H1 (cell line): ENCODE measurements around the gene PRKAG1. TPM values are rescaled to one million over a fixed set of nuclear protein-coding genes. Genes with fewer than 3 reads are reported as not detected.

Experiments used
- EZH2 ChIP-seq: fragments of 200-600 bp; sonication (generic); IDR thresholded peaks from 2 replicates; pipeline ENCODE4 v1.7.1; 2012; ENCODE audit warnings: low read depth, mild to moderate bottlenecking, moderate library complexity, low read length, inconsistent platforms; ENCODE audit not compliant: severe bottlenecking
- RAD21 ChIP-seq, 2 experiments: IDR thresholded peaks in 1 of 2; conservative IDR thresholded peaks in 1 of 2; 2 replicates each; pipeline ENCODE4 v1.6.1; 2011; ENCODE audit warnings: low read depth in 2 of 2, low read length in 2 of 2, improper control_type of control experiment in 1 of 2, inconsistent platforms in 1 of 2, mild to moderate bottlenecking in 1 of 2, moderate library complexity in 1 of 2
- RBBP5 ChIP-seq: IDR thresholded peaks from 2 replicates; pipeline ENCODE4 v1.7.1; 2012; ENCODE audit warnings: low read depth, mild to moderate bottlenecking, inconsistent platforms, low read length, moderate library complexity, borderline replicate concordance
- SIRT6 ChIP-seq: IDR thresholded peaks from one replicate; pipeline ENCODE4 v1.7.1; 2012; ENCODE audit warnings: low read length, inconsistent platforms
- SIX5 ChIP-seq: IDR thresholded peaks from 2 replicates; pipeline ENCODE4 v1.6.1; 2011; ENCODE audit warnings: mild to moderate bottlenecking, low read depth, low read length
- polyA plus RNA-seq, 7 experiments: library from polyadenylated mRNA; depleted of rRNA in 3 of 7; stranded (reverse) in 5 of 7; unstranded in 2 of 7; fragments of >200 nt in 5 of 7; fragments of 200-250 nt in 2 of 7; gene quantifications; 1 replicate in 5 of 7; 2 replicates in 1 of 7; 4 replicates in 1 of 7; pipeline versions ENCODE4 v1.2.1 to v1.2.3, GENCODE V29; 2011 to 2013; ENCODE audit warnings: missing spikeins in 2 of 7, mixed read lengths in 2 of 7
- total RNA-seq: library from RNA; stranded (reverse); fragmentation: NEBNext Ultra II Directional; extraction: Animal tissue kit (Norgen Biotek cat#: 25700); gene quantifications from 2 replicates; pipeline ENCODE4 v1.2.1, GENCODE V29; 2021
- TF ChIP-seq, protein P1 (sequence below): IDR thresholded peaks from 2 replicates; pipeline ENCODE4 v1.6.1; 2012; ENCODE audit warnings: low read length, inconsistent platforms

The PRKAG1 gene
- total and polyA plus RNA-seq, 2 of the 8 experiments (the other 6 are each of a cell fraction or from before 2014, with no cell fraction given): 38.6 to 57.5 TPM

DNA sequence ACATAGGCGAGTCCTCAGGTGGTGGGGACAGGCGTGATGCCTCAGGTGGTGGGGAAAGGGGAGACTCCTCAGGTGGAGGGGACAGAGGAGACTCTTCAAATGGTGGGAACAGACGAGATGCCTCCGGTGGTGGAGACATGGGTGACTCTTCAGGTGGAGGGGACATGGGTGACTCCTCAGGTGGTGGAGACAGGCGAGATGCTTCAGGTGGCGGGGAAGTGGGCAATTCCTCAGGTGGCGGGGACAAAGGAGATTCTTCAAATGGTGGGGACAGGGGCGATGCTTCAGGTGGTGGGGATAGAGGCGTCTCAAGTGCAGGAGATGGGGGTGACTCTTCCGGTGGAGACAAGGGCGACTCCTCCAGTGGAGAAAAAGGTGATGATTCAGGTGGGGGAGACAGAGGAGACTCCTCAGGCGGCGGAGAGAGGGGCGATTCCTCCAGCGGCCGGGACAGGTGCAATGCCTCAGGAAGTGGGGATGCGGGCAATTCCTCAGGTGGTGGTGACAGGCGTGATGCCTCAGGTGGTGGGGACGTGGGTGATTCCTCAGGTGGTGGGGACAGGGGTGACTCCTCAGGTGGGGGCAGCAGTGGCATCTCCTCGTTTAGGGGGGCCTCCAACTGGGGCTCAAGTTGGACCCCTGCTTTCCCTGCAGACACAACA, 33.3 kb upstream of the PRKAG1 start (continued):
- TF ChIP-seq RBBP5 (no peak), EZH2 (no peak), SIX5 (no peak), RAD21 (IDR thresholded peaks at IDR 0.05 in 1 of 2, conservative IDR thresholded peaks at IDR 0.05 in 1 of 2; ENCODE audit: low read depth in 2 of 2, low read length in 2 of 2) (no peak), SIRT6 (no peak)
- TF ChIP-seq, protein P1, sequence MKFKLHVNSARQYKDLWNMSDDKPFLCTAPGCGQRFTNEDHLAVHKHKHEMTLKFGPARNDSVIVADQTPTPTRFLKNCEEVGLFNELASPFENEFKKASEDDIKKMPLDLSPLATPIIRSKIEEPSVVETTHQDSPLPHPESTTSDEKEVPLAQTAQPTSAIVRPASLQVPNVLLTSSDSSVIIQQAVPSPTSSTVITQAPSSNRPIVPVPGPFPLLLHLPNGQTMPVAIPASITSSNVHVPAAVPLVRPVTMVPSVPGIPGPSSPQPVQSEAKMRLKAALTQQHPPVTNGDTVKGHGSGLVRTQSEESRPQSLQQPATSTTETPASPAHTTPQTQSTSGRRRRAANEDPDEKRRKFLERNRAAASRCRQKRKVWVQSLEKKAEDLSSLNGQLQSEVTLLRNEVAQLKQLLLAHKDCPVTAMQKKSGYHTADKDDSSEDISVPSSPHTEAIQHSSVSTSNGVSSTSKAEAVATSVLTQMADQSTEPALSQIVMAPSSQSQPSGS: no peak
